Measurements from ENCODE around the gene TUT1.

DNA sequence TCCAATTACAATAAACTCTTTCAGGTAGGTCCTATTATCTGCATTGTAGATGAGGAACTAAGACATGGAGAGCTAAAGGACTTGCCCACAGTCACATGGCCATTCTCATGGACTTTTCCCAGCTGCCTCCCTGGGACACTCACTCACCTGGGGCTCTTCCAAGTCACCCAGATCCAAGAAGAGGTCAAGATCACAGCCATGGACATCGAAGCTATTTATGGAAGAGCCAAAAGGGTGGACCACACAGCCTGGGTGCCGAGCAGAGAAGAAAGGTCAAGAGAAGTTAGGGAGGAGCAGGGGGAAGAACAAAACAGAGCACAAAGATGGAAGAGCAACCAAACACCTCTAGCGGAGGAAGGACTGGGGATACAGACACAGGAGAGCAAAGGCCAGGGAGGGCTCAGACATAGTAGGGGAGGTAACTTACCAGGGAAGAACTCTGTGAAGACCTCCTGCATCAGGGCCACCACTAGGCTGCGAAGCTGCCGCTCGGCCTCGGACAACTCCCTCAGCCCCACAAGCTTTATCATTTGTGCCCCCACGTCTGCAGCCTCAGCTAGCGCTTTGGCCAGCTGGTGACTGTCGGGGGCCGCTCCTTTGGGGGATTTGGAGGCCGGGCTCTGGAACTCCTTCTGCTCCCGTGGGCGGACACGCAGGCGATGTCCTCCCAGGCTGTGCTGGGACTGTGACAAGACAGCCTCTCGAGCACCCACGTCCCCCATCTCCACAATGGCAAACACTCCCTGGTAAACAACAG is 10.2 kb downstream of the TUT1 start:
- TF ChIP-seq, protein P1, sequence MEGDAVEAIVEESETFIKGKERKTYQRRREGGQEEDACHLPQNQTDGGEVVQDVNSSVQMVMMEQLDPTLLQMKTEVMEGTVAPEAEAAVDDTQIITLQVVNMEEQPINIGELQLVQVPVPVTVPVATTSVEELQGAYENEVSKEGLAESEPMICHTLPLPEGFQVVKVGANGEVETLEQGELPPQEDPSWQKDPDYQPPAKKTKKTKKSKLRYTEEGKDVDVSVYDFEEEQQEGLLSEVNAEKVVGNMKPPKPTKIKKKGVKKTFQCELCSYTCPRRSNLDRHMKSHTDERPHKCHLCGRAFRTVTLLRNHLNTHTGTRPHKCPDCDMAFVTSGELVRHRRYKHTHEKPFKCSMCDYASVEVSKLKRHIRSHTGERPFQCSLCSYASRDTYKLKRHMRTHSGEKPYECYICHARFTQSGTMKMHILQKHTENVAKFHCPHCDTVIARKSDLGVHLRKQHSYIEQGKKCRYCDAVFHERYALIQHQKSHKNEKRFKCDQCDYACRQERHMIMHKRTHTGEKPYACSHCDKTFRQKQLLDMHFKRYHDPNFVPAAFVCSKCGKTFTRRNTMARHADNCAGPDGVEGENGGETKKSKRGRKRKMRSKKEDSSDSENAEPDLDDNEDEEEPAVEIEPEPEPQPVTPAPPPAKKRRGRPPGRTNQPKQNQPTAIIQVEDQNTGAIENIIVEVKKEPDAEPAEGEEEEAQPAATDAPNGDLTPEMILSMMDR (conservative IDR thresholded peaks at IDR 0.05), result no peak
- no peak for TF ChIP-seq ZFX (IDR thresholded peaks at IDR 0.05)
